Measurements from ENCODE around the gene CCDC85C.

CCDC85C gene

DNA sequence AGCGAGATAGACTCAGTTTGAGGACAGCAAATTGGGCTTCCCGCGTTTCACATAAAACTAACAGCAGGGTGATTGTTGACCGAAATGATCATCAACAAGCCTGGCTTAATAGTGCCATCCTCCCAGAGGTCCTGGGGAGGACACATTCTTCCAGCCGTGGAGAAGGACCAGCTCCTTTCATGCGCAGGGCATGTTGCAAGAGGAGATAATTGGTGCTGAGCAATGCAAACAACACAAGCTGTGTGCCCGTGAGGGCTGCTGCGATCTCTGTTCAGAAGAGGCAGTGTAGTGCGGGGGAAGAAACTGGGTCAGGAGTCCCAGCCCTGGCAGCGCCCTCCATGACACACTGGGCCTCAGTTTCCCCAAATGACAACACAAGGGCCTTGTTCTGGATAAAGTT is 54.3 kb downstream of the CCDC85C start:
- no peak for DNase-seq
- intact Hi-C loops (cut with DNase I; ENCODE audit: low total_unique reads), result no loop called here
- H3K9me3 ChIP-seq, result no peaks in the 10 kb centered on the region
- H3K36me3 ChIP-seq, result no peaks in the 10 kb centered on the region
- no peaks in the 10 kb centered on the region for H3K27me3 ChIP-seq
- peaks cover 0 to 19% (median 0%) of the 10 kb centered on the region in 4 donors for H3K4me1 ChIP-seq
- no peak overlapping the region for H3K27ac ChIP-seq
- TF ChIP-seq, protein P1, sequence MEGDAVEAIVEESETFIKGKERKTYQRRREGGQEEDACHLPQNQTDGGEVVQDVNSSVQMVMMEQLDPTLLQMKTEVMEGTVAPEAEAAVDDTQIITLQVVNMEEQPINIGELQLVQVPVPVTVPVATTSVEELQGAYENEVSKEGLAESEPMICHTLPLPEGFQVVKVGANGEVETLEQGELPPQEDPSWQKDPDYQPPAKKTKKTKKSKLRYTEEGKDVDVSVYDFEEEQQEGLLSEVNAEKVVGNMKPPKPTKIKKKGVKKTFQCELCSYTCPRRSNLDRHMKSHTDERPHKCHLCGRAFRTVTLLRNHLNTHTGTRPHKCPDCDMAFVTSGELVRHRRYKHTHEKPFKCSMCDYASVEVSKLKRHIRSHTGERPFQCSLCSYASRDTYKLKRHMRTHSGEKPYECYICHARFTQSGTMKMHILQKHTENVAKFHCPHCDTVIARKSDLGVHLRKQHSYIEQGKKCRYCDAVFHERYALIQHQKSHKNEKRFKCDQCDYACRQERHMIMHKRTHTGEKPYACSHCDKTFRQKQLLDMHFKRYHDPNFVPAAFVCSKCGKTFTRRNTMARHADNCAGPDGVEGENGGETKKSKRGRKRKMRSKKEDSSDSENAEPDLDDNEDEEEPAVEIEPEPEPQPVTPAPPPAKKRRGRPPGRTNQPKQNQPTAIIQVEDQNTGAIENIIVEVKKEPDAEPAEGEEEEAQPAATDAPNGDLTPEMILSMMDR (IDR thresholded peaks at IDR 0.05), result no peak
- no peak overlapping the region for H3K4me3 ChIP-seq

DNA sequence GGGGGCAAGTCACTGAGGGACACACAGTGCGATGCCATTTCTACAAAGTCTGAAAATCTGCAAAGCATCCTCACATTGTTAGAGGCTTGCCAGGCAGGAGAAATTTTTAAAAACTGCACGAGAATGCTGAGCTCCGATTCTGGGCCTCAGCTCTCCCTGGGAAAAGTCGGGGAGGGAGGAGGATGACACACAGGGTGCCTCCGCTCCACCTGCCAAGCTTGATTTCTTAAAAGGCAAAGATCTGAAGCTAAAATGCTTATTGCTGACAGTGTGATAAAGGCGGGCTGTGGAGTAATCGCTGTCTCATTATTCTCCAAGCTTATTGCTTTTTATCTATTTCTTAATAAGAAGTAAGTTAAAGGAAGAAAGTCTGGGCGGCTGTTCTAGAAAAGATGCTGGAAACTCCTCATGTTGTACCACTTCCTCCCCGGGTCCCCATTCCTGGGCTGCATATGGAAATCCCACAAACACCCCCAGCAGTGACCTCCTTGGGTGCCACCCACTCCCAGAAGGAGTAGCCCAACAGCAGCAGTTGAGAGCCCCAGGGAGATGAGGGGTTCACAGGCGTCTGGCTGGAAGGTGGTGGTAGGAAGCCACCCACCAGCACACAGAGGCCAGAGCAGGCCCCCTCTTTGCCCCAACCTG is 55.0 kb downstream of the CCDC85C start:
- Histone ChIP-seq H3K4me3 (no peak overlapping the region), H3K27ac (no peak overlapping the region), H3K27me3 (no peaks in the 10 kb centered on the region), H3K4me1 (peaks cover 0 to 12% (median 0%) of the 10 kb centered on the region in 4 donors), H3K9me3 (no peaks in the 10 kb centered on the region), H3K36me3 (no peaks in the 10 kb centered on the region)
- intact Hi-C loops (cut with DNase I; ENCODE audit: low total_unique reads), result no loop called here
- no peak for DNase-seq
- TF ChIP-seq, protein P1 (IDR thresholded peaks at IDR 0.05), result no peak

DNA sequence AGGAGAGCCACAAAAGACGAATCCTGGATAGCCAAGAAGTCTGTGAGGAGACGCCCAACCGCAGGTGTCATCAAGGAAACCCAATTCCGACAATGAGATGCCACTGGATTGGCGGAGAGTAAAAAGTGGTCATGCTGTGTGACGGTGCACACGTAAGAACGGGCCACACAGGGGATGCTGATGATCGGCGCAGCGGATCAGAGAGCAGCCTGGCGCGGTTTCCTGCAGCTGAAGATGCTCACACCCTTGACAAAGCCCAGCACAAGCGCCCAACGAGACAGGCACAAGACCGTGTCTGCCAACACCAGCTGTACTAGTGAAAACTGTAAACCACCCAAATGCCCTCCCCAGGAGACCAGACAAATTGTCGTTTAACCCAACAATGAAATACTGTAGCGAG is 55.8 kb downstream of the CCDC85C start:
- H3K9me3 ChIP-seq, result no peaks in the 10 kb centered on the region
- peaks cover 0 to 6% (median 0%) of the 10 kb centered on the region in 4 donors for H3K4me1 ChIP-seq
- no peaks in the 10 kb centered on the region for H3K27me3 ChIP-seq
- no peak overlapping the region for H3K4me3 ChIP-seq
- TF ChIP-seq, protein P1 (IDR thresholded peaks at IDR 0.05), result no peak
- H3K27ac ChIP-seq, result no peak overlapping the region
- no peaks in the 10 kb centered on the region for H3K36me3 ChIP-seq
- no peak for DNase-seq
- intact Hi-C loops (cut with DNase I; ENCODE audit: low total_unique reads), result no loop called here

DNA sequence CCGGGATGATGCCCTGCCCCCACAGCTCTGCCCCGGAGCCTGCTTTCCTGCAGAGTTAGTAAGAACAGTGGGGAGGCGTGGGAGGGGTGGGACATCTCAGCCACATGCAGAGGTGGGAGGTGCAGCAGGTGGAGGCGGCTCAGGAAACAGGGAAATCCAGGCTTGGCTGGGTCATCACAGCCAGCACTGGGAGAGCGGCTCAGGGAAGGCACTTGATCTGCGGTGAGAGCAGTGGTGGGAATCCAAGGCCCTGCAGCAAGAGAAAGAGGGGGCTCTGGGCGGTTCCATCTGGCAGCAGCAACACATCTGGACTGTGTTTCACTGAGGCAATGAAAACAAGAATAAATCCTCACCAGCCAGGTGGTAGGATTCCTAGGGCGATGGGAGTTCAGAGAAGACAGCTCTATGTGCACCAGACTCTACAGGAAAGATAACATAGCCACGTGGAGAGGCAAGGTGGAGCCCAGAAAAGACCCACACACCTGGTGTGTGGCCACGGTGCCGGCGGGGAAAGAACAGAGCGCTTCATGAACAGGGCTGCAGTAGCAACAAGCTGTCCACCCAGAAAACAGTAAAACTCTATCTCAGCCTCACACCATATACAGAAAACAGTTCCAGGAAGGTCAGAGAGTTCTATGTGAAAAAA is 57.6 kb downstream of the CCDC85C start:
- TF ChIP-seq, protein P1 (IDR thresholded peaks at IDR 0.05), result no peak
- Histone ChIP-seq H3K27ac (no peak overlapping the region), H3K9me3 (no peaks in the 10 kb centered on the region), H3K36me3 (no peaks in the 10 kb centered on the region), H3K4me1 (no peaks in the 10 kb centered on the region), H3K27me3 (no peaks in the 10 kb centered on the region), H3K4me3 (no peak overlapping the region)
- DNase-seq, result no peak
- intact Hi-C loops (cut with DNase I; ENCODE audit: low total_unique reads), result no loop called here

DNA sequence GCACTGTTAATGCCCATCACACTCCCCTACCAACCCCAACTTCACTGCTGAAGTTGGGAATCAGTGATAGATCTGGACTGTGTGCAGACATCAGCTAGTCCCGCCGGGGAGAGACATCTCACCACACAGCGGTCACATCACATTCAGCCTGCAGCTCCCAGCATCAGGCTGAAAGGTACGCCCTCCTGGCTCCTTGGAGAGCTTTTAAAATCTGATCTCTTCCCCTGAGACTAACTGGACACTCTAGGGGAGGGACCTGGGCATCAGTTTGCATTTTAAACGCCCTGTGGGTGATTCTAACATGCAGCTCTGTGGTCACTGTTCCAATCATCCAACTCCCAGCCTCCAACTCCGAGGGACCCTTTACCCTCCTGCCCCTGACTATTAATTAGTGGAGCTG is 58.4 kb downstream of the CCDC85C start:
- H3K9me3 ChIP-seq, result no peaks in the 10 kb centered on the region
- intact Hi-C loops (cut with DNase I; ENCODE audit: low total_unique reads), result no loop called here
- no peak overlapping the region for H3K4me3 ChIP-seq
- H3K27ac ChIP-seq, result no peak overlapping the region
- H3K27me3 ChIP-seq, result no peaks in the 10 kb centered on the region
- DNase-seq, result no peak
- no peaks in the 10 kb centered on the region for H3K4me1 ChIP-seq
- TF ChIP-seq, protein P1 (IDR thresholded peaks at IDR 0.05), result no peak
- no peaks in the 10 kb centered on the region for H3K36me3 ChIP-seq

All from tibial artery (tissue), 4 donors.